HFF-Myc (cell line): ENCODE data around the gene PTPRT.

ENCODE experiments used
- DNase-seq: peaks from one replicate; pipeline ENCODE4 v3.0.0-alpha.2; 2011; ENCODE audit warnings: low read depth; ENCODE audit errors: extremely low read depth
- H3K4me3 ChIP-seq: replicated peaks from 2 replicates; pipeline ENCODE4 v1.5.1; 2011; ENCODE audit warnings: low read depth, mild to moderate bottlenecking, control low read depth, low read length
- TF ChIP-seq, protein P1 (sequence below): IDR thresholded peaks from 2 replicates; pipeline ENCODE4 v1.5.1; 2012; ENCODE audit warnings: mild to moderate bottlenecking, low read depth, low read length, control low read depth; ENCODE audit errors: missing control alignments

Gene PTPRT

DNA sequence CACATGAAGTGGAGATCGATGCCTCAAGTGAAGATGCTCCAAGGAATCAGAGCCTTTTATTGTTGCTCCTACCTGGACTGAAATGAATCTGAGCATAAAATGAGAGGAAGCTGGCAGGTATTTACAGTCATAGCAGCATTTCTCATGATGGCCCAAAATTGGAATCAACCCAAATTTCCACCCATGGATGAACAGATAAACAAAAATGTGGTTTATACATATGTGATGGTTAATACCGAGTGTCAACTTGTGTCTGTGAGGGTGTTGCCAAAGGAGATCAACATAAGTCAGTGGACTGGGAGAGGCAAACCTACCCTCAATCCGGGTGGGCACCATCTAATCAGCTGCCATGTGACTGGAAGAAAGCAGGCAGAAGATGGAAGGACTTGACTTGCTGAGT lies 178.2 kb downstream of the PTPRT start:
- no peak for DNase-seq
- no peak overlapping the region for H3K4me3 ChIP-seq
- TF ChIP-seq, protein P1, sequence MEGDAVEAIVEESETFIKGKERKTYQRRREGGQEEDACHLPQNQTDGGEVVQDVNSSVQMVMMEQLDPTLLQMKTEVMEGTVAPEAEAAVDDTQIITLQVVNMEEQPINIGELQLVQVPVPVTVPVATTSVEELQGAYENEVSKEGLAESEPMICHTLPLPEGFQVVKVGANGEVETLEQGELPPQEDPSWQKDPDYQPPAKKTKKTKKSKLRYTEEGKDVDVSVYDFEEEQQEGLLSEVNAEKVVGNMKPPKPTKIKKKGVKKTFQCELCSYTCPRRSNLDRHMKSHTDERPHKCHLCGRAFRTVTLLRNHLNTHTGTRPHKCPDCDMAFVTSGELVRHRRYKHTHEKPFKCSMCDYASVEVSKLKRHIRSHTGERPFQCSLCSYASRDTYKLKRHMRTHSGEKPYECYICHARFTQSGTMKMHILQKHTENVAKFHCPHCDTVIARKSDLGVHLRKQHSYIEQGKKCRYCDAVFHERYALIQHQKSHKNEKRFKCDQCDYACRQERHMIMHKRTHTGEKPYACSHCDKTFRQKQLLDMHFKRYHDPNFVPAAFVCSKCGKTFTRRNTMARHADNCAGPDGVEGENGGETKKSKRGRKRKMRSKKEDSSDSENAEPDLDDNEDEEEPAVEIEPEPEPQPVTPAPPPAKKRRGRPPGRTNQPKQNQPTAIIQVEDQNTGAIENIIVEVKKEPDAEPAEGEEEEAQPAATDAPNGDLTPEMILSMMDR, result no peak

DNA sequence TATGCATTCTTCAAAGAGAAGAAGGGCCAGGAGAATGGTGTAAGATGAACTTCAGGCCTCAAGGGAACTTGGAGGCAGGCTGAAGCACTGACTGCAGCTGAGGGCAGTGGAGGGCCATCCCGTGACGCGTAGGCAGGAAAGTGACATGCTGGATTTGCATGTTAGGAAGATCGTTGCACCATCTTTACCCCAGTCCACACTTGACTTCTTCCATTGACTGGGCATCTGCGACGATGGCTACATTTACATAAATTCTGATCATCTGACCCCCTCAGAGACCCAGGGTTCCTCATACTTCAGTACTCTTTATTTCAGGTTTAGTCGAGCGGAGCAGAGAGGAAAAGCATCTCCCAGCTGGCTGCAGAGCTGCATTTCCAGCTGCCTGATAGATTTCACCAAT lies 180.2 kb downstream of the PTPRT start:
- no peak for DNase-seq
- TF ChIP-seq, protein P1, result no peak
- no peak overlapping the region for H3K4me3 ChIP-seq

DNA sequence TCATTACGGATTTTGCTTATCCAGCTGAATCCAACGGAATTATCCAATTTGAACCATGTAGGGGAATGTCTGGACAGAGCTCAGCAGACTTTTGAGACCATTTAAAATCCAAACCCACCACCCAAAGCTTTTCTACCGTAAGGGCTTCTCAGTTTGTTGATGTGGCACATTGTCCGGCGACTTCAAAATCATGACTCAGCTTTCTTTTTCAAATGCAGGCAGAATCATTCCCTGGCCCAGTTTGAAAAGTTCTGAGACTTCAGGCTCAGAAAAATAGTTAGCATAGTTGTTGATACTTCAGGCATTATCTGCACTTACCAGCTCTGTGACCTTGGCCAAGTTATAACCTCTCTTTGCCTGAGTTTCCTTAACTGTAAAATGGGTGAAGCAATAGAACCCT lies 182.2 kb downstream of the PTPRT start:
- TF ChIP-seq, protein P1, result no peak

GRCh38 chr20:43006651-43007375 lies 182.9 kb downstream of the PTPRT start:
- no peak for DNase-seq
- H3K4me3 ChIP-seq, result no peak overlapping the region
- TF ChIP-seq, protein P1, result no peak

More for the DNA sequence above, 182.2 kb downstream of the PTPRT start:
- DNase-seq, result no peak
- H3K4me3 ChIP-seq, result no peak overlapping the region

GRCh38 chr20:43003318-43003944 lies 186.3 kb downstream of the PTPRT start:
- TF ChIP-seq, protein P1, result no peak
- no peak overlapping the region for H3K4me3 ChIP-seq
- DNase-seq, result no peak

DNA sequence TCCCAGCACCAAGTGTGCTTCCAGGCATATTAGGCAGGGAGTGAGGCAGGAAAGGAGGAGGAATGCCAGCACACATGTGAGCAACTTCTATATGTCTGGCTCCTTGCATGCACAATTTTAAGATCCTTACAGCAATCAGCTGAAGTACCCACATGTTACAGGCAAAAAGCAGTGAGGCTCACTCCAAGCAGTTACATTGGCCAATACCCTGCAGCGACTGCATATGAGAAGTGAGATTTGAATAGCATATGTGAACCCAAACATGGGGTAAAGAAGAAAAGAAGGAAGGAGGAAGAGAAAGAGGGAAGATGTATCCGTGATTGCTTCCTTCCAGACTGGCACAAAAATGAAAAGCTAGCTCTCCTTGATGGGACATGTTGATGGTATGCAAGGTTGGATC lies 193.6 kb downstream of the PTPRT start:
- H3K4me3 ChIP-seq, result no peak overlapping the region
- TF ChIP-seq, protein P1, result no peak
- no peak for DNase-seq
